Panc1 (cell line): ENCODE results near the gene ACE2. TPM values are rescaled to one million over a fixed set of nuclear protein-coding genes. Genes with fewer than 3 reads are reported as not detected.

Experiments used
- ATAC-seq: fragments of 200-7000 bp; cut with Tn5 transposase; 2 replicates; pipeline ENCODE4 v1.9.1; 2020; ENCODE audit warnings: mild to moderate bottlenecking, moderate library complexity
- BruUV-seq: library from RNA; stranded (reverse); fragments of 400-500 nt; replicated peaks from 2 replicates; lab custom pipeline; 2021; lab: Mats Ljungman, UMichigan
- CTCF ChIA-PET: fragments of 300-600 bp; sonication (Branson Sonifier 250); formaldehyde crosslinking; loops from one replicate; lab custom pipeline; 2022; ENCODE audit warnings: antibody characterized with exemption; lab: Charles Lee
- POLR2A ChIA-PET: fragments of 300-600 bp; sonication (Branson Sonifier 250); formaldehyde crosslinking; loops from one replicate; lab custom pipeline; 2022; ENCODE audit warnings: antibody characterized with exemption; lab: Charles Lee
- DNase-seq: peaks from one replicate; pipeline ENCODE4 v3.0.0-alpha.2; 2010; ENCODE audit warnings: low read depth, low spot score
- H3K27ac ChIP-seq: 2 replicates; pipeline ENCODE4 v1.5.1; 2011; ENCODE audit warnings: mild to moderate bottlenecking, low read length, inconsistent platforms
- H3K27me3 ChIP-seq: fragments of 200-500 bp; sonication (Bioruptor generic); 2 replicates; pipeline ENCODE4 v1.6.0; 2014; ENCODE audit warnings: low read length, inconsistent platforms; ENCODE audit not compliant: control insufficient read depth, insufficient read depth
- H3K36me3 ChIP-seq: fragments of 200-500 bp; sonication (Bioruptor generic); 2 replicates; pipeline ENCODE4 v1.5.1; 2014; ENCODE audit warnings: inconsistent platforms, mild to moderate bottlenecking, low read length, moderate library complexity; ENCODE audit not compliant: control insufficient read depth, insufficient read depth
- H3K4me1 ChIP-seq: 2 replicates; pipeline ENCODE4 v1.5.1; 2011; ENCODE audit warnings: inconsistent platforms, mild to moderate bottlenecking, low read length, moderate library complexity; ENCODE audit not compliant: control insufficient read depth, insufficient read depth
- H3K4me3 ChIP-seq, 2 experiments: 2 replicates each; pipeline ENCODE4 v1.5.1; 2011 to 2012; ENCODE audit warnings: low read depth in 2 of 2, low read length in 2 of 2, mild to moderate bottlenecking in 2 of 2, inconsistent platforms in 1 of 2, moderate library complexity in 1 of 2
- H3K9me3 ChIP-seq: fragments of 200-500 bp; sonication (Bioruptor generic); 2 replicates; pipeline ENCODE4 v1.5.1; 2014; ENCODE audit warnings: low read depth, mild to moderate bottlenecking, inconsistent platforms, low read length, moderate library complexity; ENCODE audit not compliant: control insufficient read depth, insufficient read depth
- POLR2AphosphoS5 ChIP-seq: IDR thresholded peaks from 2 replicates; pipeline ENCODE4 v1.6.1; 2012; ENCODE audit warnings: mild to moderate bottlenecking, low read depth, low read length, moderate library complexity
- SIN3A ChIP-seq: IDR thresholded peaks from 2 replicates; pipeline ENCODE4 v1.6.1; 2012; ENCODE audit warnings: low read depth, mild to moderate bottlenecking, low read length, moderate library complexity, borderline replicate concordance; ENCODE audit not compliant: insufficient read depth
- TCF7L2 ChIP-seq: IDR thresholded peaks from 2 replicates; pipeline ENCODE4 v1.6.1; 2011; ENCODE audit warnings: mild to moderate bottlenecking, low read depth, low read length, inconsistent platforms
- in situ Hi-C: cut with HindIII; loops from 2 replicates; pipeline ENCODE4 v1.10.0; 2016; ENCODE audit warnings: low sequenced_read_pairs, low pct_unique_long_range_greater_than_20kb
- intact Hi-C: fragments of 100-400 bp; cut with micrococcal nuclease; formaldehyde crosslinking; loops from one replicate; pipeline ENCODE4 v1.10.0; 2022; ENCODE audit not compliant: unreplicated experiment
- total RNA-seq: library from RNA; stranded (reverse); gene quantifications from one replicate; pipeline ENCODE4 v1.2.1, GENCODE V29; 2021; ENCODE audit not compliant: unreplicated experiment
- TF ChIP-seq, protein P1 (sequence below), 2 experiments: IDR thresholded peaks; 2 replicates each; pipeline ENCODE4 v1.6.1; 2011 to 2012; ENCODE audit warnings: low read depth in 2 of 2, control low read depth in 1 of 2, low read length in 1 of 2, mild to moderate bottlenecking in 1 of 2, moderate library complexity in 1 of 2; ENCODE audit not compliant: insufficient read depth in 1 of 2
- TF ChIP-seq, protein P2 (sequence below): fragments of 450-650 bp; IDR thresholded peaks from 2 replicates; pipeline ENCODE4 v1.5.1; 2017; ENCODE audit warnings: mild to moderate bottlenecking

Gene ACE2
- total RNA-seq, 1 experiment from 2014 or later: not detected

DNA sequence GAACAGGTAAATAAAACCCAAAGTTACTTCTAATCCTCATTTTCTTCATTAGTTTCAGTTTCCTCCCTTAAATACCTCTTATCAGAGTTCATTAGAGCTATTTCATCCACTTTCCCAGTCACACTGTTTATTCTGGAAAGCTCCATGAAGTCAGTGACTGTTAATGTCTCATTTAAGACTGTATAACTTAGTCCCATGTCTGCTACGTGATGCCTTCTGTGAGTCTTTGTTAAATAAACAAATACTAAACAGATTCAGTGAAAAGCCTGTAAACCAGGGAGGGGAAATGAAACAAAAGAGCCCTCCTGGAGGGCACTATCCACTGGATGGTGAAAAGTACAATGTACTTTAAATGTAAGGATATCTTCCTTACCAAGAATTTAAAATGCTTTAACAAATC lies 24.7 kb downstream of the ACE2 start:
- in situ Hi-C loops (no loop called here), intact Hi-C loops (no loop called here)
- Histone ChIP-seq H3K9me3 (no peaks in the 10 kb centered on the region), H3K36me3 (no peaks in the 10 kb centered on the region), H3K4me1 (no peaks in the 10 kb centered on the region), H3K27ac (no peak overlapping the region), H3K4me3 (no peak overlapping the region), H3K27me3 (no peaks in the 10 kb centered on the region)
- POLR2A ChIA-PET: no interaction called here
- no peak for ATAC-seq
- TF ChIP-seq TCF7L2: no peak
- TF ChIP-seq, protein P1, sequence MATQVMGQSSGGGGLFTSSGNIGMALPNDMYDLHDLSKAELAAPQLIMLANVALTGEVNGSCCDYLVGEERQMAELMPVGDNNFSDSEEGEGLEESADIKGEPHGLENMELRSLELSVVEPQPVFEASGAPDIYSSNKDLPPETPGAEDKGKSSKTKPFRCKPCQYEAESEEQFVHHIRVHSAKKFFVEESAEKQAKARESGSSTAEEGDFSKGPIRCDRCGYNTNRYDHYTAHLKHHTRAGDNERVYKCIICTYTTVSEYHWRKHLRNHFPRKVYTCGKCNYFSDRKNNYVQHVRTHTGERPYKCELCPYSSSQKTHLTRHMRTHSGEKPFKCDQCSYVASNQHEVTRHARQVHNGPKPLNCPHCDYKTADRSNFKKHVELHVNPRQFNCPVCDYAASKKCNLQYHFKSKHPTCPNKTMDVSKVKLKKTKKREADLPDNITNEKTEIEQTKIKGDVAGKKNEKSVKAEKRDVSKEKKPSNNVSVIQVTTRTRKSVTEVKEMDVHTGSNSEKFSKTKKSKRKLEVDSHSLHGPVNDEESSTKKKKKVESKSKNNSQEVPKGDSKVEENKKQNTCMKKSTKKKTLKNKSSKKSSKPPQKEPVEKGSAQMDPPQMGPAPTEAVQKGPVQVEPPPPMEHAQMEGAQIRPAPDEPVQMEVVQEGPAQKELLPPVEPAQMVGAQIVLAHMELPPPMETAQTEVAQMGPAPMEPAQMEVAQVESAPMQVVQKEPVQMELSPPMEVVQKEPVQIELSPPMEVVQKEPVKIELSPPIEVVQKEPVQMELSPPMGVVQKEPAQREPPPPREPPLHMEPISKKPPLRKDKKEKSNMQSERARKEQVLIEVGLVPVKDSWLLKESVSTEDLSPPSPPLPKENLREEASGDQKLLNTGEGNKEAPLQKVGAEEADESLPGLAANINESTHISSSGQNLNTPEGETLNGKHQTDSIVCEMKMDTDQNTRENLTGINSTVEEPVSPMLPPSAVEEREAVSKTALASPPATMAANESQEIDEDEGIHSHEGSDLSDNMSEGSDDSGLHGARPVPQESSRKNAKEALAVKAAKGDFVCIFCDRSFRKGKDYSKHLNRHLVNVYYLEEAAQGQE (IDR thresholded peaks at IDR 0.05; ENCODE audit: insufficient read depth in 1 of 2, low read depth in 2 of 2, low read length in 1 of 2): no peak
- TF ChIP-seq SIN3A: no peak
- CTCF ChIA-PET: no interaction called here
- no TSS peak for BruUV-seq
- no peak for DNase-seq

DNA sequence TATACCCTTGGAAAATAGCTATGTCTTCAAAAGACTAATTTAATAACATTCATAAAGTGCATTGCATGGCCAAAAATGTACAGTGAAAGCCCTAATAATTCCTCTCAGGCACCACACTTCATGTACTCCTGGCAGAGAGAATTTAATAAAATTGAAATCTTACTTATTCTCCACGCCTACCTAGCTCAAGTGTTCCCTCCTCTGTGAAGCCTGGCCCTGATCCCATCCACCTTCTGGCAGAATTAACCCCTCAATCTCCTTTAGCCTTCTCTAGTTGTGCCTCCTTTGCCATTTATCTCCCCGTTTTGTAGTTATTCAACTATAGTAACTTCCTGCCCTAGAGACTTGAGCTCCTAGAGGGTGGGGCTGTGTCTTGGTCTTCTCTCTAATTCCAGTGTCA lies 26.7 kb downstream of the ACE2 start:
- Histone ChIP-seq H3K36me3 (no peaks in the 10 kb centered on the region), H3K4me1 (no peaks in the 10 kb centered on the region), H3K4me3 (no peak overlapping the region), H3K9me3 (no peaks in the 10 kb centered on the region), H3K27ac (no peak overlapping the region), H3K27me3 (no peaks in the 10 kb centered on the region)
- no peak for ATAC-seq
- POLR2A ChIA-PET: no interaction called here
- TF ChIP-seq TCF7L2 (no peak), SIN3A (no peak), POLR2AphosphoS5 (no peak)
- TF ChIP-seq, protein P1 (IDR thresholded peaks at IDR 0.05; ENCODE audit: insufficient read depth in 1 of 2, low read depth in 2 of 2, low read length in 1 of 2): no peak
- TF ChIP-seq, protein P2, sequence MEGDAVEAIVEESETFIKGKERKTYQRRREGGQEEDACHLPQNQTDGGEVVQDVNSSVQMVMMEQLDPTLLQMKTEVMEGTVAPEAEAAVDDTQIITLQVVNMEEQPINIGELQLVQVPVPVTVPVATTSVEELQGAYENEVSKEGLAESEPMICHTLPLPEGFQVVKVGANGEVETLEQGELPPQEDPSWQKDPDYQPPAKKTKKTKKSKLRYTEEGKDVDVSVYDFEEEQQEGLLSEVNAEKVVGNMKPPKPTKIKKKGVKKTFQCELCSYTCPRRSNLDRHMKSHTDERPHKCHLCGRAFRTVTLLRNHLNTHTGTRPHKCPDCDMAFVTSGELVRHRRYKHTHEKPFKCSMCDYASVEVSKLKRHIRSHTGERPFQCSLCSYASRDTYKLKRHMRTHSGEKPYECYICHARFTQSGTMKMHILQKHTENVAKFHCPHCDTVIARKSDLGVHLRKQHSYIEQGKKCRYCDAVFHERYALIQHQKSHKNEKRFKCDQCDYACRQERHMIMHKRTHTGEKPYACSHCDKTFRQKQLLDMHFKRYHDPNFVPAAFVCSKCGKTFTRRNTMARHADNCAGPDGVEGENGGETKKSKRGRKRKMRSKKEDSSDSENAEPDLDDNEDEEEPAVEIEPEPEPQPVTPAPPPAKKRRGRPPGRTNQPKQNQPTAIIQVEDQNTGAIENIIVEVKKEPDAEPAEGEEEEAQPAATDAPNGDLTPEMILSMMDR: no peak
- intact Hi-C loops (no loop called here), in situ Hi-C loops (no loop called here)
- CTCF ChIA-PET: no interaction called here
- BruUV-seq: no TSS peak
- no peak for DNase-seq
